Fibroblast of lung (primary cell): ENCODE data around the gene SRRD. TPM values are rescaled to one million over a fixed set of nuclear protein-coding genes. Genes with fewer than 3 reads are reported as not detected.

ENCODE experiments used
- DNase-seq, 2 donors: peaks; one replicate each; pipeline versions ENCODE4 v3.0.0 to v3.0.0-alpha.2; 2010; ENCODE audit warnings: low read depth in 2 of 2
- H2AFZ ChIP-seq: 2 replicates; pipeline ENCODE4 v1.5.1; 2012; ENCODE audit warnings: low read length, control low read depth, inconsistent platforms
- H3K27ac ChIP-seq: 2 replicates; pipeline ENCODE4 v1.5.1; 2011; ENCODE audit warnings: low read length, control low read depth; ENCODE audit not compliant: insufficient read depth
- H3K27me3 ChIP-seq: 2 replicates; pipeline ENCODE4 v1.5.1; 2011; ENCODE audit warnings: mild to moderate bottlenecking, low read length; ENCODE audit not compliant: control insufficient read depth, insufficient read depth
- H3K36me3 ChIP-seq: 2 replicates; pipeline ENCODE4 v1.5.1; 2011; ENCODE audit warnings: low read length; ENCODE audit not compliant: control insufficient read depth, insufficient read depth
- H3K4me1 ChIP-seq: 2 replicates; pipeline ENCODE4 v1.5.1; 2011; ENCODE audit warnings: low read length; ENCODE audit not compliant: control insufficient read depth, insufficient read depth; ENCODE audit errors: extremely low read depth
- H3K4me2 ChIP-seq: 2 replicates; pipeline ENCODE4 v1.5.1; 2011; ENCODE audit warnings: low read length, control low read depth; ENCODE audit not compliant: insufficient read depth; ENCODE audit errors: extremely low read depth
- H3K4me3 ChIP-seq, 4 experiments: fragments of 200-600 bp in 1 of 4; sonication (generic) in 1 of 4; replicated peaks in 1 of 4; 2 replicates each; pipeline ENCODE4 v1.5.1; 2011 to 2016; ENCODE audit warnings: low read length in 4 of 4, low read depth in 3 of 4, mild to moderate bottlenecking in 3 of 4, control low read depth in 2 of 4, inconsistent platforms in 1 of 4, mixed read lengths in 1 of 4; ENCODE audit not compliant: insufficient read depth in 1 of 4; ENCODE audit errors: control extremely low read depth in 1 of 4
- H3K79me2 ChIP-seq: 2 replicates; pipeline ENCODE4 v1.5.1; 2012; ENCODE audit warnings: mild to moderate bottlenecking, low read length, inconsistent platforms; ENCODE audit not compliant: control insufficient read depth, insufficient read depth
- H3K9ac ChIP-seq: 2 replicates; pipeline ENCODE4 v1.5.1; 2011; ENCODE audit warnings: mild to moderate bottlenecking, low read length, control low read depth; ENCODE audit not compliant: insufficient read depth
- H3K9me3 ChIP-seq: 2 replicates; pipeline ENCODE4 v1.5.1; 2012; ENCODE audit warnings: low read depth, low read length; ENCODE audit not compliant: control insufficient read depth, insufficient read depth
- H4K20me1 ChIP-seq: 2 replicates; pipeline ENCODE4 v1.5.1; 2011; ENCODE audit warnings: low read length; ENCODE audit not compliant: control insufficient read depth, insufficient read depth; ENCODE audit errors: extremely low read depth
- CTCF ChIP-seq, 2 donors: IDR thresholded peaks in 1 of 2; conservative IDR thresholded peaks in 1 of 2; 1 replicate in 1 of 2; 2 replicates in 1 of 2; pipeline ENCODE4 v1.5.1; 2011 to 2012; ENCODE audit warnings: low read length in 2 of 2, control low read depth in 1 of 2, inconsistent platforms in 1 of 2, low read depth in 1 of 2, mild to moderate bottlenecking in 1 of 2
- EZH2 ChIP-seq: IDR thresholded peaks from 2 replicates; pipeline ENCODE4 v1.5.1; 2012; ENCODE audit warnings: low read length, control low read depth, mild to moderate bottlenecking; ENCODE audit errors: missing control alignments
- polyA plus RNA-seq, 2 donors: library from polyadenylated mRNA; depleted of rRNA in 1 of 2; stranded (reverse) in 1 of 2; unstranded in 1 of 2; fragments of >200 nt; gene quantifications; 2 replicates each; pipeline ENCODE4 v1.2.1, GENCODE V29; 2011 to 2012; ENCODE audit warnings: missing spikeins in 1 of 2
- total RNA-seq: library from RNA; depleted of rRNA; stranded (reverse); fragments of >200 nt; gene quantifications from 2 replicates; pipeline ENCODE4 v1.2.1, GENCODE V29; 2014

Gene SRRD
- total and polyA plus RNA-seq, 2 donors (not counting 1 experiment from before 2014, with no cell fraction given): 7.9 to 30.0 TPM

GRCh38 chr22:26463101-26463661 is 20.5 kb upstream of the SRRD start:
- H3K4me2 ChIP-seq: no peak overlapping the region

GRCh38 chr22:26463688-26464087 is 20.0 kb upstream of the SRRD start:
- DNase-seq: no peak
- peaks cover 14% of the 10 kb centered on the region for H3K36me3 ChIP-seq

More at GRCh38 chr22:26463101-26463661, 20.5 kb upstream of the SRRD start:
- Histone ChIP-seq H3K27ac (no peak overlapping the region), H3K9ac (no peak overlapping the region), H3K36me3 (peaks cover 14% of the 10 kb centered on the region), H3K4me3 (no peak overlapping the region), H2AFZ (no peak overlapping the region), H3K9me3 (no peaks in the 10 kb centered on the region), H3K4me1 (no peaks in the 10 kb centered on the region), H3K27me3 (no peaks in the 10 kb centered on the region), H3K79me2 (no peaks in the 10 kb centered on the region), H4K20me1 (no peaks in the 10 kb centered on the region)
- DNase-seq: peak in 1 of 2 donors; percentile 52
- TF ChIP-seq CTCF (conservative IDR thresholded peaks at IDR 0.05 in 1 of 2, IDR thresholded peaks at IDR 0.05 in 1 of 2; ENCODE audit: low read depth in 1 of 2, low read length in 2 of 2) (no peak), EZH2 (no peak)

GRCh38 chr22:26464312-26464711 is 19.4 kb upstream of the SRRD start:
- no peaks in the 10 kb centered on the region for H3K27me3 ChIP-seq
- no peak for TF ChIP-seq CTCF (conservative IDR thresholded peaks at IDR 0.05 in 1 of 2, IDR thresholded peaks at IDR 0.05 in 1 of 2; ENCODE audit: low read depth in 1 of 2, low read length in 2 of 2)
- no peak for TF ChIP-seq EZH2
- no peak overlapping the region for H2AFZ ChIP-seq
- H3K36me3 ChIP-seq: peaks cover 16% of the 10 kb centered on the region
- no peaks in the 10 kb centered on the region for H3K9me3 ChIP-seq
- no peak overlapping the region for H3K4me2 ChIP-seq
- no peak for DNase-seq
- no peaks in the 10 kb centered on the region for H3K4me1 ChIP-seq
- H3K9ac ChIP-seq: no peak overlapping the region
- H3K27ac ChIP-seq: no peak overlapping the region
- H3K4me3 ChIP-seq: no peak overlapping the region
- H4K20me1 ChIP-seq: no peaks in the 10 kb centered on the region
- no peaks in the 10 kb centered on the region for H3K79me2 ChIP-seq

More at GRCh38 chr22:26463688-26464087, 20.0 kb upstream of the SRRD start:
- Histone ChIP-seq H3K4me1 (no peaks in the 10 kb centered on the region), H3K4me2 (no peak overlapping the region), H2AFZ (no peak overlapping the region), H3K79me2 (no peaks in the 10 kb centered on the region), H3K27ac (no peak overlapping the region), H3K27me3 (no peaks in the 10 kb centered on the region), H3K9me3 (no peaks in the 10 kb centered on the region), H4K20me1 (no peaks in the 10 kb centered on the region), H3K4me3 (no peak overlapping the region), H3K9ac (no peak overlapping the region)
- no peak for TF ChIP-seq CTCF (conservative IDR thresholded peaks at IDR 0.05 in 1 of 2, IDR thresholded peaks at IDR 0.05 in 1 of 2; ENCODE audit: low read depth in 1 of 2, low read length in 2 of 2)
- TF ChIP-seq EZH2: no peak
